Measurements from ENCODE around the gene PDK1.
"Not testable (repeated sequence)": the region's sequence is repeated elsewhere in the genome, so short reads cannot be mapped to it uniquely, and the experiment has no call there.

PDK1 gene

GRCh38 chr2:172549131-172549530, 6.8 kb upstream of the PDK1 start:
- no peaks in the 10 kb centered on the region for H3K27me3 Mint-ChIP-seq (ENCODE audit: low read depth, poor library complexity)
- peaks cover 48% of the 10 kb centered on the region for H3K9me3 Mint-ChIP-seq
- no peak overlapping the region for H3K4me3 Mint-ChIP-seq
- no peak for DNase-seq
- no peak for TF ChIP-seq CTCF (IDR thresholded peaks at IDR 0.05)
- H3K36me3 Mint-ChIP-seq (ENCODE audit: low read depth): peaks cover 54% of the 10 kb centered on the region
- H3K27ac Mint-ChIP-seq: no peak overlapping the region
- peaks cover 29% of the 10 kb centered on the region for H3K4me1 Mint-ChIP-seq

- DNase-seq; H3K4me3 Mint-ChIP-seq; H3K27me3 Mint-ChIP-seq (ENCODE audit: low read depth, poor library complexity): not testable (repeated sequence)
- Mint-ChIP-seq H3K27ac (peak overlapping the region; percentile 60), H3K36me3 (ENCODE audit: low read depth) (peaks cover 50% of the 10 kb centered on the region), H3K4me1 (peaks cover 36% of the 10 kb centered on the region), H3K9me3 (peaks cover 43% of the 10 kb centered on the region)
These were observed 6.1 kb upstream of the PDK1 start for GRCh38 chr2:172549802-172550201.

- no peak for DNase-seq
- H3K4me1 Mint-ChIP-seq: peaks cover 42% of the 10 kb centered on the region
- H3K36me3 Mint-ChIP-seq (ENCODE audit: low read depth): peaks cover 45% of the 10 kb centered on the region
- peak overlapping the region; percentile 29 for H3K27ac Mint-ChIP-seq
- no peak for TF ChIP-seq CTCF (IDR thresholded peaks at IDR 0.05)
- H3K9me3 Mint-ChIP-seq: peaks cover 37% of the 10 kb centered on the region
- H3K27me3 Mint-ChIP-seq (ENCODE audit: low read depth, poor library complexity): no peaks in the 10 kb centered on the region
- no peak overlapping the region for H3K4me3 Mint-ChIP-seq
These were observed 5.5 kb upstream of the PDK1 start for GRCh38 chr2:172550419-172550818.

GRCh38 chr2:172551271-172551670, 4.6 kb upstream of the PDK1 start:
- peaks cover 37% of the 10 kb centered on the region for H3K36me3 Mint-ChIP-seq (ENCODE audit: low read depth)
- peak overlapping the region; percentile 33 for H3K4me3 Mint-ChIP-seq
- no peak for DNase-seq

GRCh38 chr2:172552547-172553291, 3.2 kb upstream of the PDK1 start:
- H3K4me3 Mint-ChIP-seq: no peak overlapping the region
- no peak for TF ChIP-seq CTCF (IDR thresholded peaks at IDR 0.05)
- H3K4me1 Mint-ChIP-seq: peaks cover 51% of the 10 kb centered on the region
- peaks cover 15% of the 10 kb centered on the region for H3K9me3 Mint-ChIP-seq
- H3K36me3 Mint-ChIP-seq (ENCODE audit: low read depth): peaks cover 24% of the 10 kb centered on the region
- no peaks in the 10 kb centered on the region for H3K27me3 Mint-ChIP-seq (ENCODE audit: low read depth, poor library complexity)
- DNase-seq: no peak
- no peak overlapping the region for H3K27ac Mint-ChIP-seq

More at GRCh38 chr2:172551271-172551670, 4.6 kb upstream of the PDK1 start:
- TF ChIP-seq CTCF (IDR thresholded peaks at IDR 0.05): no peak
- H3K27me3 Mint-ChIP-seq (ENCODE audit: low read depth, poor library complexity): no peaks in the 10 kb centered on the region
- H3K9me3 Mint-ChIP-seq: peaks cover 29% of the 10 kb centered on the region
- H3K4me1 Mint-ChIP-seq: peaks cover 43% of the 10 kb centered on the region
- H3K27ac Mint-ChIP-seq: peak overlapping the region; percentile 80

- Mint-ChIP-seq H3K9me3 (peaks cover 4% of the 10 kb centered on the region), H3K4me3 (peak overlapping the region; percentile 95), H3K36me3 (ENCODE audit: low read depth) (peaks cover 5% of the 10 kb centered on the region), H3K4me1 (peaks cover 59% of the 10 kb centered on the region), H3K27me3 (ENCODE audit: low read depth, poor library complexity) (no peaks in the 10 kb centered on the region), H3K27ac (peak overlapping the region; percentile 14)
- no peak for DNase-seq
- no peak for TF ChIP-seq CTCF (IDR thresholded peaks at IDR 0.05)
These were observed 1.3 kb upstream of the PDK1 start for GRCh38 chr2:172554352-172555271.
